Measurements from ENCODE around the gene UBR2.

UBR2 gene

DNA sequence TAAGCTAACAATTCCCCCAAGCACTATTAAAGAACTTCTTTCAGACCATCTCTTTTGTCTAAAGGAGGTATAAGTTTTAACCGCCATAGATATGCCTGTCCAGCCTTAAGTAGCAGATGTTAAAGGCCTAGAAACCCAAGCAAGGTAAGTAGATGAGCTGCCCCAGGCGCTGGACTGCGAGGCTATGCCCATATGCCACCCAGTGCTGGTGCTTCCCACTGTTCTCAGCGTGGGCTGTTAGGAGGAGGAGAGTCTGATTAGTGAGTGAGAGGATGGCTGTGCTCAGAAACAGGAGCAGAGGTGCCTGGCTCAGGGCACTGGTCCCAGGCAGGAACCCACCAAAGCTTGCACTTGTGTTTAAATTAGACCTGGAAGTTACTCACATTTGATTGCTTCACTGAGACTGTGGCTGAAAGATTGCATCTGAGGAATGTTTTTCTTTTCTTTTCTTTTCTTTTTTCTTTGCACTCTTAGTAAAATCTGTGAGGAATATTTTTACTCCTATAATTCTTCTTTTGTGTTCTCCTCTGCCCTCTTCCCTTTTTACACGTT is 126.4 kb downstream of the UBR2 start:
- no peaks in the 10 kb centered on the region for H3K79me1 ChIP-seq (ENCODE audit: low read length)
- H4K8ac ChIP-seq (ENCODE audit: low read depth, low read length): no peak overlapping the region
- no peak overlapping the region for H2BK120ac ChIP-seq (ENCODE audit: low read depth, low read length)
- no peak overlapping the region for H3K4ac ChIP-seq (ENCODE audit: low read depth, low read length)
- no peak overlapping the region for H2BK15ac ChIP-seq (replicated peaks; ENCODE audit: low read depth)
- no peak overlapping the region for H3K27ac ChIP-seq (ENCODE audit: low read depth, low read length)
- no peak for DNase-seq
- H3K18ac ChIP-seq (ENCODE audit: low read length): no peak overlapping the region
- no CpG with 5 or more reads among the region's 5 CpGs for WGBS (ENCODE audit: extremely low coverage, insufficient coverage, low lambda C conversion rate)
- H3K27me3 ChIP-seq (ENCODE audit: insufficient read depth, low read length, poor library complexity): no peaks in the 10 kb centered on the region
- H4K5ac ChIP-seq (ENCODE audit: low read length): no peak overlapping the region
- H3K79me2 ChIP-seq (ENCODE audit: control insufficient read depth, insufficient read depth, low read length): no peaks in the 10 kb centered on the region
- no peak overlapping the region for H3K56ac ChIP-seq (ENCODE audit: low read length)
- no peak overlapping the region for H3K4me3 ChIP-seq (ENCODE audit: low read length)
- H3K23ac ChIP-seq (ENCODE audit: low read length): no peak overlapping the region
- H3K9ac ChIP-seq (ENCODE audit: low read length): no peak overlapping the region
- H3K36me3 ChIP-seq (ENCODE audit: control insufficient read depth, insufficient read depth, low read length): peaks cover 10% of the 10 kb centered on the region
- no peaks in the 10 kb centered on the region for H3K4me1 ChIP-seq (ENCODE audit: control insufficient read depth, low read depth, low read length)
- no peak overlapping the region for H3K4me2 ChIP-seq (ENCODE audit: low read length)
- no peak overlapping the region for H2AK5ac ChIP-seq (ENCODE audit: low read length)
- no peak overlapping the region for H2BK5ac ChIP-seq (ENCODE audit: low read length)

DNA sequence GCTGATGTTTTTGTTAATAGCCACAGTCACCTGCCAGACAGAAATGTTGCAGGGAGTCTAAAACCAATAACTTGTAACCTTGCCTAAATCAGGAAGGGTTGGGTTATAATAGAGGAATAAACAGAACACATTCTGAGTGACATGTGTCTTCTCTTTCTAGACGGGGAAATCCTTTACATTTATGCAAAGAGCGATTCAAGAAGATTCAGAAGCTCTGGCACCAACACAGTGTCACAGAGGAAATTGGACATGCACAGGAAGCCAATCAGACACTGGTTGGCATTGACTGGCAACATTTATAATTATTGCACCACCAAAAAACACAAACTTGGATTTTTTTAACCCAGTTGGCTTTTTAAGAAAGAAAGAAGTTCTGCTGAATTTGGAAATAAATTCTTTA is 127.0 kb downstream of the UBR2 start:
- no peak overlapping the region for H3K4me2 ChIP-seq (ENCODE audit: low read length)
- H2BK15ac ChIP-seq (replicated peaks; ENCODE audit: low read depth): no peak overlapping the region
- H4K5ac ChIP-seq (ENCODE audit: low read length): no peak overlapping the region
- no peak overlapping the region for H3K27ac ChIP-seq (ENCODE audit: low read depth, low read length)
- no peaks in the 10 kb centered on the region for H3K4me1 ChIP-seq (ENCODE audit: control insufficient read depth, low read depth, low read length)
- no peak overlapping the region for H3K4me3 ChIP-seq (ENCODE audit: low read length)
- peaks cover 10% of the 10 kb centered on the region for H3K36me3 ChIP-seq (ENCODE audit: control insufficient read depth, insufficient read depth, low read length)
- no peak overlapping the region for H4K8ac ChIP-seq (ENCODE audit: low read depth, low read length)
- H2BK5ac ChIP-seq (ENCODE audit: low read length): no peak overlapping the region
- no peak overlapping the region for H2AK5ac ChIP-seq (ENCODE audit: low read length)
- H3K56ac ChIP-seq (ENCODE audit: low read length): no peak overlapping the region
- H2BK120ac ChIP-seq (ENCODE audit: low read depth, low read length): no peak overlapping the region
- no peak overlapping the region for H3K4ac ChIP-seq (ENCODE audit: low read depth, low read length)
- no peak overlapping the region for H3K23ac ChIP-seq (ENCODE audit: low read length)
- no peak overlapping the region for H3K9ac ChIP-seq (ENCODE audit: low read length)
- DNase-seq: no peak
- WGBS (ENCODE audit: extremely low coverage, insufficient coverage, low lambda C conversion rate): no CpG with 5 or more reads among the region's 2 CpGs
- no peak overlapping the region for H3K18ac ChIP-seq (ENCODE audit: low read length)
- no peaks in the 10 kb centered on the region for H3K79me1 ChIP-seq (ENCODE audit: low read length)
- no peaks in the 10 kb centered on the region for H3K27me3 ChIP-seq (ENCODE audit: insufficient read depth, low read length, poor library complexity)
- H3K79me2 ChIP-seq (ENCODE audit: control insufficient read depth, insufficient read depth, low read length): no peaks in the 10 kb centered on the region

DNA sequence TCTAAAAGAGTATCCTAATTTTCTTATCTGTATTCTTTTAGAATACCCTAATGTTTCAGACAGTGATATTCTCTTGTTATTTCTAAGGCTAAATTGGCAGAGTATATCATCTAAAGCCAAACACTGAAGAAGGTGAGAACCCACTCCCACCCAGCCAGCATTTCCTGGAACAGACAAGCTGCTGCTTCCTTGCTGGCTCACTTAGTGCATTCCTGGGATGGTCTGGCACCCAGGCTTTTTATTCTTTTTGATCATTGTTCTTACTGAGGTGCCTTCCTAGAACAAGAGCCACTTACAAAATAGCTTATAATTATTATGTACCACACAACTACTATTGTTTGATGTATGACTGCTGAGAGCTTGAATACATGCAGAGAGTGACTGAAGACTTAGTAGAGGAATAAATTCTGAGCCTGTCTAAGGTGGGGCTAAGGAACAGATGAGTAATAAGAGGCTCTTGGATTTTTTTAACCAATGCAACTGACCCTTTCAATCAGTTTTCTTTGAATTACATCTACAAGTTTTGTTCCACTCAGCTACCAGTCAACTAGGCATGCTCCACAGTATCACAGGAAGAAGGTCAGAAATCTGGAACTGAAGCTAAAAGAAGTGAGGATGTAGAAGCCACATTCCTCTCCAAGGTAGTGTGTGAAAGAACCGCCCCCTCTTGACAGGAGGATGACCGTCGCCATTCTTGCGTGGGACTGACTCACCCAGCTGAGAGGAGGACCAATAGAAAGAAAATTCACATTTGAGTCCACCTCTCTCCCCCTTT is 128.5 kb downstream of the UBR2 start:
- Histone ChIP-seq H3K4me2 (ENCODE audit: low read length) (no peak overlapping the region), H2AK5ac (ENCODE audit: low read length) (no peak overlapping the region), H3K4me1 (ENCODE audit: control insufficient read depth, low read depth, low read length) (no peaks in the 10 kb centered on the region), H3K4ac (ENCODE audit: low read depth, low read length) (no peak overlapping the region), H3K4me3 (ENCODE audit: low read length) (no peak overlapping the region), H2BK120ac (ENCODE audit: low read depth, low read length) (no peak overlapping the region), H4K8ac (ENCODE audit: low read depth, low read length) (no peak overlapping the region), H3K23ac (ENCODE audit: low read length) (no peak overlapping the region), H3K36me3 (ENCODE audit: control insufficient read depth, insufficient read depth, low read length) (peaks cover 10% of the 10 kb centered on the region), H2BK5ac (ENCODE audit: low read length) (no peak overlapping the region), H3K56ac (ENCODE audit: low read length) (no peak overlapping the region), H3K27ac (ENCODE audit: low read depth, low read length) (no peak overlapping the region), H3K27me3 (ENCODE audit: insufficient read depth, low read length, poor library complexity) (no peaks in the 10 kb centered on the region), H3K79me2 (ENCODE audit: control insufficient read depth, insufficient read depth, low read length) (no peaks in the 10 kb centered on the region), H3K79me1 (ENCODE audit: low read length) (no peaks in the 10 kb centered on the region), H4K5ac (ENCODE audit: low read length) (no peak overlapping the region), H3K18ac (ENCODE audit: low read length) (no peak overlapping the region), H3K9ac (ENCODE audit: low read length) (no peak overlapping the region), H2BK15ac (replicated peaks; ENCODE audit: low read depth) (no peak overlapping the region)
- DNase-seq: peak; percentile 62
- WGBS (ENCODE audit: extremely low coverage, insufficient coverage, low lambda C conversion rate): no CpG with 5 or more reads among the region's 4 CpGs

DNA sequence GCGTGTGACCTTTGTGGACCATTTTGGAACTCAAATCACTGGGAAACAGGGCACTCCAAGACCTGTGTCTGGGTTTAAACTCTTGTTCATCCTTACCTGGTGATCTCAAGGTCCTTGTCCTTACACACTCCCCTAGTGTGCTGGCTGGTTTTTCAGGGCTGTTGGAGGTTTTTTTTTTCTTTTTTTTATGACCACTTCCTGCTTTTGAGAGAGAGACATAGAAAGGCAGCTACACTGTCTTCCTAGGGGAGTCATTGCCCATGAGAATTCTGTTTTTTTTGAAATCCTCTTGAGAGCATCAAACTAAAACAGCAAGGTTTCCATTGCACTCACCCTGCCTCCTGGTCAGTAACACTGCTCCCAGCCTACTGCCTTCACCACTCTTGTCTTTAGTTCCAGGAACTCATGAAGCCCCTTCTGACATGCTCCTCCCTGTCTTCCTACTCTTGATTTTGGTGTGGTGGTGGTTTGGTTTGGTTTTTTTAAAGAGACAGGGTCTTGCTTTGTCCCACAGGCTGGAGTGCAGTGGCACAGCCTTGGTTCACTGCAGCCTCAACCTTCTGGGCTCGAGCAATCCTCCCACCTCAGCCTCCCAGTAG is 130.0 kb downstream of the UBR2 start:
- Histone ChIP-seq H4K8ac (ENCODE audit: low read depth, low read length) (no peak overlapping the region), H3K79me1 (ENCODE audit: low read length) (no peaks in the 10 kb centered on the region), H3K23ac (ENCODE audit: low read length) (no peak overlapping the region), H2BK5ac (ENCODE audit: low read length) (no peak overlapping the region), H2BK120ac (ENCODE audit: low read depth, low read length) (no peak overlapping the region), H2BK15ac (replicated peaks; ENCODE audit: low read depth) (no peak overlapping the region), H3K4me3 (ENCODE audit: low read length) (no peak overlapping the region), H3K9ac (ENCODE audit: low read length) (no peak overlapping the region), H2AK5ac (ENCODE audit: low read length) (no peak overlapping the region), H3K4me2 (ENCODE audit: low read length) (no peak overlapping the region), H3K27ac (ENCODE audit: low read depth, low read length) (no peak overlapping the region), H3K56ac (ENCODE audit: low read length) (no peak overlapping the region), H3K27me3 (ENCODE audit: insufficient read depth, low read length, poor library complexity) (no peaks in the 10 kb centered on the region), H3K4me1 (ENCODE audit: control insufficient read depth, low read depth, low read length) (no peaks in the 10 kb centered on the region), H3K4ac (ENCODE audit: low read depth, low read length) (no peak overlapping the region), H3K36me3 (ENCODE audit: control insufficient read depth, insufficient read depth, low read length) (peaks cover 7% of the 10 kb centered on the region), H3K79me2 (ENCODE audit: control insufficient read depth, insufficient read depth, low read length) (no peaks in the 10 kb centered on the region), H4K5ac (ENCODE audit: low read length) (no peak overlapping the region), H3K18ac (ENCODE audit: low read length) (no peak overlapping the region)
- DNase-seq: no peak
- WGBS (ENCODE audit: extremely low coverage, insufficient coverage, low lambda C conversion rate): no CpG with 5 or more reads among the region's 2 CpGs

DNA sequence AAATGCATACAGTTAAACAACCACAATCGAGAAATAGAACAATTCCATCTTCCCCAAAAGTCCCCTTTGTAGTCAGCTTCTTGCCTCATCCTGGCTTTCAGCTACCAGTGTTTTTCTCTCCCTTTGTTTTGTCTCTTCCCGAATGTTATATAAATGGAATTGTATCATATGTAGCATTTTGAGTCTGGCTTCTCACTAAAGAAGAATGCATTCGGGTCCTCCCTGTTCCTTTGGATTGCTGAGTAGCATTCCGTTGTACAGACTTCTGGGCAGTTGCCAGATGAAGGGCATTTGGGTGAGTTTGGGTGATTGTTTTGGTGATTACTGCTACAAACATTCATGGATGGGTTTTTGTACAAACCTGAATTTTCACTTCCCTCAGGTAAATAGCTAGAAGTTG is 130.8 kb downstream of the UBR2 start:
- Histone ChIP-seq H3K79me2 (ENCODE audit: control insufficient read depth, insufficient read depth, low read length) (no peaks in the 10 kb centered on the region), H3K23ac (ENCODE audit: low read length) (no peak overlapping the region), H3K4me3 (ENCODE audit: low read length) (no peak overlapping the region), H2BK5ac (ENCODE audit: low read length) (no peak overlapping the region), H2BK120ac (ENCODE audit: low read depth, low read length) (no peak overlapping the region), H3K9ac (ENCODE audit: low read length) (no peak overlapping the region), H4K5ac (ENCODE audit: low read length) (no peak overlapping the region), H3K36me3 (ENCODE audit: control insufficient read depth, insufficient read depth, low read length) (peaks cover 4% of the 10 kb centered on the region), H3K79me1 (ENCODE audit: low read length) (no peaks in the 10 kb centered on the region), H3K18ac (ENCODE audit: low read length) (no peak overlapping the region), H3K4me1 (ENCODE audit: control insufficient read depth, low read depth, low read length) (no peaks in the 10 kb centered on the region), H3K4ac (ENCODE audit: low read depth, low read length) (no peak overlapping the region), H3K27me3 (ENCODE audit: insufficient read depth, low read length, poor library complexity) (no peaks in the 10 kb centered on the region), H2BK15ac (replicated peaks; ENCODE audit: low read depth) (no peak overlapping the region), H4K8ac (ENCODE audit: low read depth, low read length) (no peak overlapping the region), H3K4me2 (ENCODE audit: low read length) (no peak overlapping the region), H3K56ac (ENCODE audit: low read length) (no peak overlapping the region), H2AK5ac (ENCODE audit: low read length) (no peak overlapping the region), H3K27ac (ENCODE audit: low read depth, low read length) (no peak overlapping the region)
- WGBS (ENCODE audit: extremely low coverage, insufficient coverage, low lambda C conversion rate): no CpG with 5 or more reads among the region's 4 CpGs
- DNase-seq: no peak
